ENCODE measurements around the gene KRTAP13-2. TPM values are rescaled to one million over a fixed set of nuclear protein-coding genes. Genes with fewer than 3 reads are reported as not detected.

The KRTAP13-2 gene
- total and polyA plus RNA-seq, 2 of the 8 experiments (the other 6 are each of a cell fraction or from before 2014, with no cell fraction given), result not detected

DNA sequence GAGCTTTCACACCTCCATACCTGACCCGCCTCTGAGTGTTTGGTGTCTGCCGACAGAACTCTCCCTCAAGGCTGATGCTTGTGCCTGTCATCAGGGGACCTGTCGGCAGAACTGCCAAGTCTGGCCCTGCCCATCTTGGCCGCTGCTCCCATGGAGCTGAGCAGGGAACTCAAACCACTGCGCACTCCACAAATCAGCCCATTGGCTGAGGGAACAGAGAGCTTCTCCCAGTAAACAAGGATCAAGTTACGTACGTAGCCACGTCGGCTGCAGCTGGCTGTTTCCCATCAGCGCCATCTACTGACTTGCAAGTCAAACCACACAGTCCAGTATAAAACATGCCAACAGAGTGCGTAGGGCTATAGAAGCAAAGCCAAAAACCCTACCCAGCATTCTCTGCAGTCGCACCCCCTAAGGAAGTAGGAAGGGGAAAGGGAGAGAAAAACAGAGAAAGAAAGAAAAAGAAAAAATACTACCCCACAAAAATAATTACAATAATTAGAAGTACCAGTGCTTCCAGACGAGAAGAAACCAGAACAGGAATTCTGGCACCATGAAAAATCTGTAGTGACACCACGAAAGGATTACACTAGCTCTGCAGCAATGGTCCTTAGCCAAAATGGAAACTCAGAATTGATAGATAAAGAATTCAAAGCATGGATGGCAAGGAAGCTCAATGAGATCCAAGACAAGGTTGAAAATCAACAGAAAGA lies 36.9 kb upstream of the KRTAP13-2 start (continued):
- TF ChIP-seq SP2 (IDR thresholded peaks at IDR 0.05; ENCODE audit: low read length), result no peak
- TF ChIP-seq, protein P1, sequence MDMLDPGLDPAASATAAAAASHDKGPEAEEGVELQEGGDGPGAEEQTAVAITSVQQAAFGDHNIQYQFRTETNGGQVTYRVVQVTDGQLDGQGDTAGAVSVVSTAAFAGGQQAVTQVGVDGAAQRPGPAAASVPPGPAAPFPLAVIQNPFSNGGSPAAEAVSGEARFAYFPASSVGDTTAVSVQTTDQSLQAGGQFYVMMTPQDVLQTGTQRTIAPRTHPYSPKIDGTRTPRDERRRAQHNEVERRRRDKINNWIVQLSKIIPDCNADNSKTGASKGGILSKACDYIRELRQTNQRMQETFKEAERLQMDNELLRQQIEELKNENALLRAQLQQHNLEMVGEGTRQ (IDR thresholded peaks at IDR 0.05; ENCODE audit: low read length), result no peak
- no peak for TF ChIP-seq CEBPB (IDR thresholded peaks at IDR 0.05; ENCODE audit: low read depth, low read length)
- no peak for TF ChIP-seq EZH2 (IDR thresholded peaks at IDR 0.05; ENCODE audit: low read depth, low read length, severe bottlenecking)
- TF ChIP-seq RBBP5 (IDR thresholded peaks at IDR 0.05; ENCODE audit: borderline replicate concordance, low read depth, low read length), result no peak
- peak; percentile 11; the same call in 1 of the 2 replicates for TF ChIP-seq TEAD4 (IDR thresholded peaks at IDR 0.05; ENCODE audit: low read depth, low read length)
- no peak for TF ChIP-seq MAFK (IDR thresholded peaks at IDR 0.05; ENCODE audit: low read depth, low read length)
- TF ChIP-seq RAD21 (IDR thresholded peaks at IDR 0.05 in 1 of 2, conservative IDR thresholded peaks at IDR 0.05 in 1 of 2; ENCODE audit: low read depth in 2 of 2, low read length in 2 of 2), result peak; percentile 69 to 75

All from H1 (cell line).